ENCODE results near the gene VPS9D1. TPM values are rescaled to one million over a fixed set of nuclear protein-coding genes. Genes with fewer than 3 reads are reported as not detected.

The VPS9D1 gene
- polyA plus RNA-seq, 3 donors: 1.2 to 29.7 (median 1.6) TPM

GRCh38 chr16:89701425-89702406 is 19.0 kb downstream of the VPS9D1 start, which contains the start of gene SPATA2L:
Gene SPATA2L (minus strand): TSS chr16:89701705. CDS start chr16:89701232, 473 bp downstream.
- peak within 1 kb of the TSS; percentile 69 to 82 (median 75) for H3K4me3 ChIP-seq (replicated peaks in 1 of 3; ENCODE audit: low read depth in 2 of 3, low read length in 3 of 3)
- peak within 1 kb of the TSS; percentile 96 for H3K4me2 ChIP-seq (replicated peaks; ENCODE audit: extremely low read depth, low read length, poor library complexity, severe bottlenecking)
- H3K4me1 Mint-ChIP-seq: peaks cover 19% of the 10 kb centered on the region
- H3K9ac ChIP-seq (ENCODE audit: insufficient read depth, low read length, poor library complexity, severe bottlenecking): peak within 1 kb of the TSS; percentile 72
- intact Hi-C loops (cut with micrococcal nuclease): loop anchor here (2.0 to 5.0 kb wide), 3 partner anchors 17 to 171 kb away; partner anchors contain the start of gene TCF25 (in 1 of the 2)
- no peaks in the 10 kb centered on the region for H3K9me3 Mint-ChIP-seq
- peak within 1 kb of the TSS; percentile 78 to 85 for H3K4me3 Mint-ChIP-seq
- no peaks in the 10 kb centered on the region for H3K9me3 ChIP-seq (replicated peaks in 1 of 2; ENCODE audit: control insufficient read depth in 1 of 2, insufficient read depth in 1 of 2, low read length in 2 of 2)
- peaks cover 38% of the 10 kb centered on the region for H4K20me1 ChIP-seq (ENCODE audit: insufficient read depth, low read length)
- peaks cover 4 to 5% of the 10 kb centered on the region in 2 donors for H3K36me3 Mint-ChIP-seq
- H3K36me3 ChIP-seq (replicated peaks in 1 of 2; ENCODE audit: control insufficient read depth in 1 of 2, insufficient read depth in 2 of 2, low read length in 2 of 2): peaks cover 4 to 9% of the 10 kb centered on the region in 2 donors
- no peaks in the 10 kb centered on the region for H3K27me3 ChIP-seq (ENCODE audit: control insufficient read depth in 2 of 2, insufficient read depth in 2 of 2, low read length in 2 of 2)
- TF ChIP-seq, protein P1, sequence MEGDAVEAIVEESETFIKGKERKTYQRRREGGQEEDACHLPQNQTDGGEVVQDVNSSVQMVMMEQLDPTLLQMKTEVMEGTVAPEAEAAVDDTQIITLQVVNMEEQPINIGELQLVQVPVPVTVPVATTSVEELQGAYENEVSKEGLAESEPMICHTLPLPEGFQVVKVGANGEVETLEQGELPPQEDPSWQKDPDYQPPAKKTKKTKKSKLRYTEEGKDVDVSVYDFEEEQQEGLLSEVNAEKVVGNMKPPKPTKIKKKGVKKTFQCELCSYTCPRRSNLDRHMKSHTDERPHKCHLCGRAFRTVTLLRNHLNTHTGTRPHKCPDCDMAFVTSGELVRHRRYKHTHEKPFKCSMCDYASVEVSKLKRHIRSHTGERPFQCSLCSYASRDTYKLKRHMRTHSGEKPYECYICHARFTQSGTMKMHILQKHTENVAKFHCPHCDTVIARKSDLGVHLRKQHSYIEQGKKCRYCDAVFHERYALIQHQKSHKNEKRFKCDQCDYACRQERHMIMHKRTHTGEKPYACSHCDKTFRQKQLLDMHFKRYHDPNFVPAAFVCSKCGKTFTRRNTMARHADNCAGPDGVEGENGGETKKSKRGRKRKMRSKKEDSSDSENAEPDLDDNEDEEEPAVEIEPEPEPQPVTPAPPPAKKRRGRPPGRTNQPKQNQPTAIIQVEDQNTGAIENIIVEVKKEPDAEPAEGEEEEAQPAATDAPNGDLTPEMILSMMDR (IDR thresholded peaks at IDR 0.05): no peak
- H3K27ac ChIP-seq (ENCODE audit: low read depth in 1 of 2, low read length in 2 of 2): peak within 1 kb of the TSS; percentile 66 to 69
- peaks cover 13% of the 10 kb centered on the region in 3 donors for H3K27me3 Mint-ChIP-seq (ENCODE audit: low read depth in 3 of 3)
- H3K79me2 ChIP-seq (ENCODE audit: insufficient read depth, low read length): peaks cover 4% of the 10 kb centered on the region
- H3K4me1 ChIP-seq (ENCODE audit: control insufficient read depth in 1 of 2, insufficient read depth in 2 of 2, low read length in 2 of 2): peaks cover 25 to 38% of the 10 kb centered on the region in 2 donors
- peak; percentile 86 to 90 (median 89) for DNase-seq
- under 1% methylated on average over 81 of the region's 97 CpGs for WGBS (ENCODE audit: insufficient coverage)
- H2AFZ ChIP-seq (ENCODE audit: insufficient read depth, low read depth, low read length, poor library complexity, severe bottlenecking): peak within 1 kb of the TSS; percentile 83
- H3K27ac Mint-ChIP-seq: peak within 1 kb of the TSS in 6 of 7 donors; percentile 68 to 92 (median 87)

All from CD14-positive monocyte (primary cell).